ENCODE measurements around the gene SARM1. TPM values are rescaled to one million over a fixed set of nuclear protein-coding genes. Genes with fewer than 3 reads are reported as not detected.

SARM1 gene
- total RNA-seq, 1 experiment from 2014 or later = 17.4 TPM

- ATAC-seq (no peak), DNase-seq (ENCODE audit: low read depth, low spot score) (no peak)
- POLR2A ChIA-PET = no interaction called here
- in situ Hi-C loops (cut with HindIII; ENCODE audit: low pct_unique_long_range_greater_than_20kb, low sequenced_read_pairs) = no loop called here
- H3K4me3 ChIP-seq (ENCODE audit: low read depth in 2 of 2, low read length in 2 of 2) = no peak overlapping the region
- H3K4me1 ChIP-seq (ENCODE audit: control insufficient read depth, insufficient read depth, low read length) = no peaks in the 10 kb centered on the region
- H3K27me3 ChIP-seq (ENCODE audit: control insufficient read depth, insufficient read depth, low read length) = no peaks in the 10 kb centered on the region
- BruUV-seq (replicated peaks) = no TSS peak
- intact Hi-C loops (cut with micrococcal nuclease; ENCODE audit: unreplicated experiment) = no loop called here
- no peak overlapping the region for H3K27ac ChIP-seq (ENCODE audit: low read length)
- CTCF ChIA-PET = no interaction called here
- TF ChIP-seq CTCF (IDR thresholded peaks at IDR 0.05) (no peak), POLR2AphosphoS5 (IDR thresholded peaks at IDR 0.05; ENCODE audit: low read depth, low read length) (no peak)
- H3K36me3 ChIP-seq (ENCODE audit: control insufficient read depth, insufficient read depth, low read length) = no peaks in the 10 kb centered on the region
- no peaks in the 10 kb centered on the region for H3K9me3 ChIP-seq (ENCODE audit: control insufficient read depth, insufficient read depth, low read depth, low read length)
Measured at GRCh38 chr17:28390141-28390540, 18.6 kb downstream of the SARM1 start.

- Histone ChIP-seq H3K27ac (ENCODE audit: low read length) (no peak overlapping the region), H3K4me3 (ENCODE audit: low read depth in 2 of 2, low read length in 2 of 2) (no peak overlapping the region), H3K36me3 (ENCODE audit: control insufficient read depth, insufficient read depth, low read length) (no peaks in the 10 kb centered on the region), H3K4me1 (ENCODE audit: control insufficient read depth, insufficient read depth, low read length) (no peaks in the 10 kb centered on the region), H3K9me3 (ENCODE audit: control insufficient read depth, insufficient read depth, low read depth, low read length) (no peaks in the 10 kb centered on the region), H3K27me3 (ENCODE audit: control insufficient read depth, insufficient read depth, low read length) (no peaks in the 10 kb centered on the region)
- TF ChIP-seq CTCF (IDR thresholded peaks at IDR 0.05) (no peak), SIN3A (IDR thresholded peaks at IDR 0.05; ENCODE audit: borderline replicate concordance, insufficient read depth, low read depth, low read length) (no peak), REST (IDR thresholded peaks at IDR 0.05; ENCODE audit: insufficient read depth in 1 of 2, low read depth in 2 of 2, low read length in 1 of 2) (no peak), POLR2AphosphoS5 (IDR thresholded peaks at IDR 0.05; ENCODE audit: low read depth, low read length) (no peak), TCF7L2 (IDR thresholded peaks at IDR 0.05; ENCODE audit: low read depth, low read length) (no peak)
- intact Hi-C loops (cut with micrococcal nuclease; ENCODE audit: unreplicated experiment) (no loop called here), in situ Hi-C loops (cut with HindIII; ENCODE audit: low pct_unique_long_range_greater_than_20kb, low sequenced_read_pairs) (no loop called here)
- no peak for DNase-seq (ENCODE audit: low read depth, low spot score)
- BruUV-seq (replicated peaks) = no TSS peak
- CTCF ChIA-PET = no interaction called here
- no peak for ATAC-seq
- POLR2A ChIA-PET = no interaction called here
Measured at GRCh38 chr17:28390563-28390962, 19.1 kb downstream of the SARM1 start.

- in situ Hi-C loops (cut with HindIII; ENCODE audit: low pct_unique_long_range_greater_than_20kb, low sequenced_read_pairs) (no loop called here), intact Hi-C loops (cut with micrococcal nuclease; ENCODE audit: unreplicated experiment) (no loop called here)
- Histone ChIP-seq H3K4me1 (ENCODE audit: control insufficient read depth, insufficient read depth, low read length) (no peaks in the 10 kb centered on the region), H3K9me3 (ENCODE audit: control insufficient read depth, insufficient read depth, low read depth, low read length) (no peaks in the 10 kb centered on the region), H3K27me3 (ENCODE audit: control insufficient read depth, insufficient read depth, low read length) (no peaks in the 10 kb centered on the region), H3K4me3 (ENCODE audit: low read depth in 2 of 2, low read length in 2 of 2) (no peak overlapping the region), H3K36me3 (ENCODE audit: control insufficient read depth, insufficient read depth, low read length) (no peaks in the 10 kb centered on the region), H3K27ac (ENCODE audit: low read length) (no peak overlapping the region)
- ChIA-PET CTCF (no interaction called here), POLR2A (no interaction called here)
- BruUV-seq (replicated peaks) = no TSS peak
- TF ChIP-seq TCF7L2 (IDR thresholded peaks at IDR 0.05; ENCODE audit: low read depth, low read length) = no peak
- TF ChIP-seq REST (IDR thresholded peaks at IDR 0.05; ENCODE audit: insufficient read depth in 1 of 2, low read depth in 2 of 2, low read length in 1 of 2) = no peak
- TF ChIP-seq POLR2AphosphoS5 (IDR thresholded peaks at IDR 0.05; ENCODE audit: low read depth, low read length) = no peak
- DNase-seq (ENCODE audit: low read depth, low spot score) = no peak
- no peak for ATAC-seq
Measured at GRCh38 chr17:28390984-28391383, 19.5 kb downstream of the SARM1 start.

Data from Panc1 (cell line).